Natural killer cell (primary cell): ENCODE data around the gene CCDC134. TPM values are rescaled to one million over a fixed set of nuclear protein-coding genes. Genes with fewer than 3 reads are reported as not detected.
A peak's percentile ranks its signal among the peaks of the same experiment; 100 is the strongest.

Experiments
- ATAC-seq, 3 donors: fragments of 150-1000 bp in 2 of 3; fragments of 200-7000 bp in 1 of 3; cut with Tn5 transposase; 1 replicate in 1 of 3; 2 replicates in 2 of 3; pipeline ENCODE4 v1.10.0; 2021; ENCODE audit warnings: mild to moderate bottlenecking in 2 of 3, moderate library complexity in 2 of 3
- DNase-seq, 2 donors: peaks; one replicate each; pipeline versions ENCODE4 v3.0.0 to v3.0.0-alpha.2; 2013 to 2021; ENCODE audit warnings: mixed read lengths in 1 of 2
- H3K27ac ChIP-seq: one replicate; pipeline ENCODE4 v1.5.1; 2013; ENCODE audit warnings: mild to moderate bottlenecking, low read length
- H3K27me3 ChIP-seq: one replicate; pipeline ENCODE4 v1.6.1; 2013; ENCODE audit warnings: low read length; ENCODE audit not compliant: control insufficient read depth, insufficient read depth
- H3K36me3 ChIP-seq: one replicate; pipeline ENCODE4 v1.6.1; 2013; ENCODE audit warnings: low read length; ENCODE audit not compliant: control insufficient read depth, insufficient read depth
- H3K4me1 ChIP-seq: one replicate; pipeline ENCODE4 v1.6.1; 2013; ENCODE audit warnings: low read length; ENCODE audit not compliant: control insufficient read depth, insufficient read depth
- H3K4me3 ChIP-seq: one replicate; pipeline ENCODE4 v1.5.1; 2013; ENCODE audit warnings: low read length
- H3K9me3 ChIP-seq: one replicate; pipeline ENCODE4 v1.6.1; 2013; ENCODE audit warnings: low read length; ENCODE audit not compliant: control insufficient read depth, insufficient read depth
- H3K27ac Mint-ChIP-seq, 2 donors: one replicate each; pipeline ENCODE4 v1.8.0; 2022; ENCODE audit warnings: mild to moderate bottlenecking in 2 of 2, mixed read lengths in 2 of 2, moderate library complexity in 1 of 2
- H3K27me3 Mint-ChIP-seq, 2 donors: one replicate each; pipeline ENCODE4 v1.8.0; 2022; ENCODE audit warnings: low read depth in 2 of 2, mixed read lengths in 2 of 2
- H3K36me3 Mint-ChIP-seq: one replicate; pipeline ENCODE4 v1.8.0; 2022; ENCODE audit warnings: mixed read lengths
- H3K4me1 Mint-ChIP-seq, 2 donors: one replicate each; pipeline ENCODE4 v1.8.0; 2022; ENCODE audit warnings: mixed read lengths in 2 of 2
- H3K4me3 Mint-ChIP-seq: one replicate; pipeline ENCODE4 v1.8.0; 2022; ENCODE audit warnings: mild to moderate bottlenecking, moderate library complexity, mixed read lengths
- H3K9me3 Mint-ChIP-seq, 2 donors: one replicate each; pipeline ENCODE4 v1.8.0; 2022; ENCODE audit warnings: mixed read lengths in 2 of 2
- WGBS: methylation state at CpG from one replicate; pipeline ENCODE4 v1.1.7; 2013; ENCODE audit warnings: missing lambda C conversion rate; ENCODE audit not compliant: insufficient coverage; 5-methylcytosine and 5-hydroxymethylcytosine counted together
- intact Hi-C: fragments of 100-400 bp; cut with micrococcal nuclease; formaldehyde crosslinking; loops from one replicate; pipeline ENCODE4 v1.14.2; 2022
- total RNA-seq, 4 donors: library from RNA; stranded (reverse); fragments of 120-200 nt in 1 of 4; gene quantifications; one replicate each; pipeline versions ENCODE4 v1.2.3 to v1.2.4, GENCODE V29; 2013 to 2022
- TF ChIP-seq, protein P1 (sequence below): fragments of 200-600 bp; IDR thresholded peaks from one replicate; pipeline ENCODE4 v1.8.0; 2022; ENCODE audit warnings: antibody characterized with exemption

Gene CCDC134
- total RNA-seq, 3 donors from 2014 or later (not counting 1 experiment from before 2014, with no cell fraction given) = 16.4 to 22.1 (median 16.7) TPM

GRCh38 chr22:41799486-41800347, 762 bp upstream of the CCDC134 start:
- 11% methylated on average over 38 of the region's 38 CpGs for WGBS
- TF ChIP-seq, protein P1, sequence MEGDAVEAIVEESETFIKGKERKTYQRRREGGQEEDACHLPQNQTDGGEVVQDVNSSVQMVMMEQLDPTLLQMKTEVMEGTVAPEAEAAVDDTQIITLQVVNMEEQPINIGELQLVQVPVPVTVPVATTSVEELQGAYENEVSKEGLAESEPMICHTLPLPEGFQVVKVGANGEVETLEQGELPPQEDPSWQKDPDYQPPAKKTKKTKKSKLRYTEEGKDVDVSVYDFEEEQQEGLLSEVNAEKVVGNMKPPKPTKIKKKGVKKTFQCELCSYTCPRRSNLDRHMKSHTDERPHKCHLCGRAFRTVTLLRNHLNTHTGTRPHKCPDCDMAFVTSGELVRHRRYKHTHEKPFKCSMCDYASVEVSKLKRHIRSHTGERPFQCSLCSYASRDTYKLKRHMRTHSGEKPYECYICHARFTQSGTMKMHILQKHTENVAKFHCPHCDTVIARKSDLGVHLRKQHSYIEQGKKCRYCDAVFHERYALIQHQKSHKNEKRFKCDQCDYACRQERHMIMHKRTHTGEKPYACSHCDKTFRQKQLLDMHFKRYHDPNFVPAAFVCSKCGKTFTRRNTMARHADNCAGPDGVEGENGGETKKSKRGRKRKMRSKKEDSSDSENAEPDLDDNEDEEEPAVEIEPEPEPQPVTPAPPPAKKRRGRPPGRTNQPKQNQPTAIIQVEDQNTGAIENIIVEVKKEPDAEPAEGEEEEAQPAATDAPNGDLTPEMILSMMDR = no peak
- H3K27me3 ChIP-seq = no peaks in the 10 kb centered on the region
- intact Hi-C loops = loop anchor here (1.0 kb wide), 1 partner anchor 18 kb away; no protein-coding TSS in a partner anchor
- H3K27ac ChIP-seq = peak overlapping the region; percentile 92
- peak; percentile 43 to 65 (median 54) for ATAC-seq
- Mint-ChIP-seq H3K36me3 (no peaks in the 10 kb centered on the region), H3K9me3 (no peaks in the 10 kb centered on the region), H3K27ac (peak overlapping the region; percentile 93 to 96), H3K4me3 (peak overlapping the region; percentile 96), H3K27me3 (no peaks in the 10 kb centered on the region), H3K4me1 (peaks cover 20 to 36% of the 10 kb centered on the region in 2 donors)
- peaks cover 14% of the 10 kb centered on the region for H3K36me3 ChIP-seq
- H3K9me3 ChIP-seq = no peaks in the 10 kb centered on the region
- H3K4me1 ChIP-seq = peaks cover 21% of the 10 kb centered on the region
- DNase-seq = no peak
- H3K4me3 ChIP-seq = peak overlapping the region; percentile 96

- TF ChIP-seq, protein P1 = no peak
- Histone ChIP-seq H3K27me3 (no peaks in the 10 kb centered on the region), H3K4me3 (peak overlapping the region; percentile 96), H3K4me1 (peaks cover 21% of the 10 kb centered on the region), H3K27ac (peak overlapping the region; percentile 92), H3K36me3 (peaks cover 2% of the 10 kb centered on the region), H3K9me3 (no peaks in the 10 kb centered on the region)
- peak overlapping the region; percentile 96 for H3K4me3 Mint-ChIP-seq
- peaks cover 24 to 36% of the 10 kb centered on the region in 2 donors for H3K4me1 Mint-ChIP-seq
- H3K27ac Mint-ChIP-seq = peak overlapping the region; percentile 93 to 96
- no peaks in the 10 kb centered on the region for H3K27me3 Mint-ChIP-seq
- WGBS = 36% methylated on average over 4 of the region's 4 CpGs
- intact Hi-C loops = no loop called here
- DNase-seq (peak in 1 of 2 donors; percentile 24), ATAC-seq (no peak)
- H3K9me3 Mint-ChIP-seq = no peaks in the 10 kb centered on the region
- H3K36me3 Mint-ChIP-seq = no peaks in the 10 kb centered on the region
Observed at GRCh38 chr22:41801147-41801819, 804 bp downstream of the CCDC134 start.

GRCh38 chr22:41801886-41802285, 1.4 kb downstream of the CCDC134 start:
- Mint-ChIP-seq H3K4me3 (peak overlapping the region; percentile 96), H3K27ac (peak overlapping the region; percentile 93 to 96), H3K4me1 (peaks cover 24 to 36% of the 10 kb centered on the region in 2 donors), H3K36me3 (no peaks in the 10 kb centered on the region), H3K27me3 (no peaks in the 10 kb centered on the region), H3K9me3 (no peaks in the 10 kb centered on the region)
- TF ChIP-seq, protein P1 = no peak
- Histone ChIP-seq H3K4me1 (peaks cover 21% of the 10 kb centered on the region), H3K4me3 (no peak overlapping the region), H3K9me3 (no peaks in the 10 kb centered on the region), H3K27ac (no peak overlapping the region), H3K27me3 (no peaks in the 10 kb centered on the region), H3K36me3 (peaks cover 2% of the 10 kb centered on the region)
- no CpG with 5 or more reads among the region's 2 CpGs for WGBS
- intact Hi-C loops = no loop called here
- ATAC-seq = no peak
- no peak for DNase-seq
